SK-N-SH treated with all-trans-retinoic acid at 6 μM for 48 hours (cell line): ENCODE data around the gene PTHLH.

Experiments used
- ARNTL ChIP-seq: fragments of 450-650 bp; formaldehyde crosslinking; IDR thresholded peaks from 2 replicates; pipeline ENCODE4 v1.5.0; 2020; ENCODE audit warnings: low read depth, mild to moderate bottlenecking, moderate library complexity, borderline replicate concordance
- GLIS3 ChIP-seq: fragments of 250-450 bp; sonication (Bioruptor Pico); IDR thresholded peaks from 2 replicates; pipeline ENCODE4 v1.5.0; 2020; ENCODE audit warnings: mild to moderate bottlenecking, moderate library complexity
- OSR1 ChIP-seq: fragments of 250-450 bp; sonication (Bioruptor Pico); IDR thresholded peaks from 2 replicates; pipeline ENCODE4 v1.8.0; 2022; ENCODE audit warnings: moderate library complexity, mild to moderate bottlenecking, inconsistent platforms
- PPARA ChIP-seq: fragments of 250-450 bp; sonication (Bioruptor Pico); IDR thresholded peaks from 2 replicates; pipeline ENCODE4 v1.5.0; 2020; ENCODE audit warnings: mild to moderate bottlenecking, borderline replicate concordance
- TCF4 ChIP-seq: fragments of 250-450 bp; sonication (Bioruptor Pico); IDR thresholded peaks from 2 replicates; pipeline ENCODE4 v1.8.0; 2021; ENCODE audit warnings: mild to moderate bottlenecking, moderate library complexity, borderline replicate concordance
- ZFP3 ChIP-seq: fragments of 250-450 bp; sonication (Bioruptor Pico); IDR thresholded peaks from 2 replicates; pipeline ENCODE4 v1.5.0; 2020; ENCODE audit warnings: mild to moderate bottlenecking, moderate library complexity
- ZFP30 ChIP-seq: fragments of 450-650 bp; formaldehyde crosslinking; IDR thresholded peaks from 2 replicates; pipeline ENCODE4 v1.5.0; 2022; ENCODE audit warnings: mild to moderate bottlenecking, moderate library complexity
- TF ChIP-seq, protein P1 (sequence below): fragments of 250-450 bp; sonication (Bioruptor Pico); IDR thresholded peaks from 2 replicates; pipeline ENCODE4 v1.5.1; 2021; ENCODE audit warnings: mild to moderate bottlenecking, moderate library complexity
- TF ChIP-seq, protein P2 (sequence below): fragments of 250-450 bp; sonication (Bioruptor Pico); IDR thresholded peaks from 2 replicates; pipeline ENCODE4 v1.8.0; 2020; ENCODE audit warnings: mild to moderate bottlenecking, moderate library complexity, borderline replicate concordance
- TF ChIP-seq, protein P3 (sequence below): fragments of 250-450 bp; sonication (Bioruptor Pico); IDR thresholded peaks from 2 replicates; pipeline ENCODE4 v1.5.1; 2020; ENCODE audit warnings: low read depth, mild to moderate bottlenecking, moderate library complexity

DNA sequence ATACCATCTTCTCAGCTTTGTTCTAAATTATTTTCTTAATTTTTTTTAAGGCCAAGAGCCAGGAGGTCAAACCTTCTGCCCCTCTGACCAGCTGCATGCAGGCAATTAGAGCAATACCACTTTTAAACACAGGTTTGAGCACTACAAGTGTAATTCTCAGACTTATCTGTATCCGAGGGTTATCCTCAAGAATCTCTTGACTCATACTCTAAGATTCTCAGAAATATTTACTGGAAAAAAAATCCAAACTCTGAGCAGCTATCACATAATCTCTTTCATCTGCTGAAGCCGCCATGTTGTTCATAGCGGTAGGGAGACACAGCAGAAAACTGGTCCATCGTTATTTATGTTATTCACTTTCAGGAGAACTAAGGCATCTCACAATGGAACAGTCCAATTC is 27.4 kb upstream of the PTHLH start:
- TF ChIP-seq TCF4 (CRISPR knock-in tag) (no peak), OSR1 (no peak), ZFP3 (CRISPR knock-in tag) (no peak), PPARA (CRISPR knock-in tag) (no peak), ZFP30 (CRISPR knock-in tag) (no peak), ARNTL (CRISPR knock-in tag) (no peak), GLIS3 (CRISPR knock-in tag) (no peak)
- TF ChIP-seq, protein P1, sequence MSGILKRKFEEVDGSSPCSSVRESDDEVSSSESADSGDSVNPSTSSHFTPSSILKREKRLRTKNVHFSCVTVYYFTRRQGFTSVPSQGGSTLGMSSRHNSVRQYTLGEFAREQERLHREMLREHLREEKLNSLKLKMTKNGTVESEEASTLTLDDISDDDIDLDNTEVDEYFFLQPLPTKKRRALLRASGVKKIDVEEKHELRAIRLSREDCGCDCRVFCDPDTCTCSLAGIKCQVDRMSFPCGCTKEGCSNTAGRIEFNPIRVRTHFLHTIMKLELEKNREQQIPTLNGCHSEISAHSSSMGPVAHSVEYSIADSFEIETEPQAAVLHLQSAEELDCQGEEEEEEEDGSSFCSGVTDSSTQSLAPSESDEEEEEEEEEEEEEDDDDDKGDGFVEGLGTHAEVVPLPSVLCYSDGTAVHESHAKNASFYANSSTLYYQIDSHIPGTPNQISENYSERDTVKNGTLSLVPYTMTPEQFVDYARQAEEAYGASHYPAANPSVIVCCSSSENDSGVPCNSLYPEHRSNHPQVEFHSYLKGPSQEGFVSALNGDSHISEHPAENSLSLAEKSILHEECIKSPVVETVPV = no peak
- TF ChIP-seq, protein P2, sequence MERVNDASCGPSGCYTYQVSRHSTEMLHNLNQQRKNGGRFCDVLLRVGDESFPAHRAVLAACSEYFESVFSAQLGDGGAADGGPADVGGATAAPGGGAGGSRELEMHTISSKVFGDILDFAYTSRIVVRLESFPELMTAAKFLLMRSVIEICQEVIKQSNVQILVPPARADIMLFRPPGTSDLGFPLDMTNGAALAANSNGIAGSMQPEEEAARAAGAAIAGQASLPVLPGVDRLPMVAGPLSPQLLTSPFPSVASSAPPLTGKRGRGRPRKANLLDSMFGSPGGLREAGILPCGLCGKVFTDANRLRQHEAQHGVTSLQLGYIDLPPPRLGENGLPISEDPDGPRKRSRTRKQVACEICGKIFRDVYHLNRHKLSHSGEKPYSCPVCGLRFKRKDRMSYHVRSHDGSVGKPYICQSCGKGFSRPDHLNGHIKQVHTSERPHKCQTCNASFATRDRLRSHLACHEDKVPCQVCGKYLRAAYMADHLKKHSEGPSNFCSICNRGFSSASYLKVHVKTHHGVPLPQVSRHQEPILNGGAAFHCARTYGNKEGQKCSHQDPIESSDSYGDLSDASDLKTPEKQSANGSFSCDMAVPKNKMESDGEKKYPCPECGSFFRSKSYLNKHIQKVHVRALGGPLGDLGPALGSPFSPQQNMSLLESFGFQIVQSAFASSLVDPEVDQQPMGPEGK (CRISPR knock-in tag) = no peak
- TF ChIP-seq, protein P3, sequence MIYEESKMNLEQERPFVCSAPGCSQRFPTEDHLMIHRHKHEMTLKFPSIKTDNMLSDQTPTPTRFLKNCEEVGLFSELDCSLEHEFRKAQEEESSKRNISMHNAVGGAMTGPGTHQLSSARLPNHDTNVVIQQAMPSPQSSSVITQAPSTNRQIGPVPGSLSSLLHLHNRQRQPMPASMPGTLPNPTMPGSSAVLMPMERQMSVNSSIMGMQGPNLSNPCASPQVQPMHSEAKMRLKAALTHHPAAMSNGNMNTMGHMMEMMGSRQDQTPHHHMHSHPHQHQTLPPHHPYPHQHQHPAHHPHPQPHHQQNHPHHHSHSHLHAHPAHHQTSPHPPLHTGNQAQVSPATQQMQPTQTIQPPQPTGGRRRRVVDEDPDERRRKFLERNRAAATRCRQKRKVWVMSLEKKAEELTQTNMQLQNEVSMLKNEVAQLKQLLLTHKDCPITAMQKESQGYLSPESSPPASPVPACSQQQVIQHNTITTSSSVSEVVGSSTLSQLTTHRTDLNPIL (CRISPR knock-in tag) = no peak
